Astrocyte (in vitro differentiated cells and primary cell): ENCODE results near the gene ZNF20. TPM values are rescaled to one million over a fixed set of nuclear protein-coding genes. Genes with fewer than 3 reads are reported as not detected.
A peak's percentile ranks its signal among the peaks of the same experiment; 100 is the strongest.

ENCODE experiments used
- DNase-seq: peaks from one replicate; pipeline ENCODE4 v3.0.0-alpha.2; 2010; ENCODE audit warnings: low read depth
- FAIRE-seq: peaks from 2 replicates; lab custom pipeline; 2011; peaks lifted over from hg19 to GRCh38; lab: Jason Lieb, UNC
- H2AFZ ChIP-seq: 2 replicates; pipeline ENCODE4 v1.6.0; 2012; ENCODE audit warnings: low read depth, low read length, inconsistent platforms
- H3K27ac ChIP-seq: 2 replicates; pipeline ENCODE4 v1.5.1; 2011; ENCODE audit warnings: low read depth, low read length, inconsistent platforms
- H3K27me3 ChIP-seq: 2 replicates; pipeline ENCODE4 v1.6.0; 2011; ENCODE audit warnings: low read length, inconsistent platforms; ENCODE audit not compliant: insufficient read depth
- H3K36me3 ChIP-seq: 2 replicates; pipeline ENCODE4 v1.5.1; 2011; ENCODE audit warnings: low read length, inconsistent platforms; ENCODE audit not compliant: insufficient read depth
- H3K4me1 ChIP-seq: 2 replicates; pipeline ENCODE4 v1.5.1; 2011; ENCODE audit warnings: low read length, inconsistent platforms; ENCODE audit not compliant: insufficient read depth
- H3K4me2 ChIP-seq: 2 replicates; pipeline ENCODE4 v1.6.0; 2012; ENCODE audit warnings: low read length, inconsistent platforms
- H3K4me3 ChIP-seq: 2 replicates; pipeline ENCODE4 v1.5.1; 2011; ENCODE audit warnings: low read depth, mild to moderate bottlenecking, low read length, inconsistent platforms; ENCODE audit not compliant: insufficient read depth
- H3K79me2 ChIP-seq: 2 replicates; pipeline ENCODE4 v1.6.0; 2012; ENCODE audit warnings: mild to moderate bottlenecking, low read length, inconsistent platforms; ENCODE audit not compliant: insufficient read depth
- H3K9ac ChIP-seq: 2 replicates; pipeline ENCODE4 v1.6.0; 2012; ENCODE audit warnings: mild to moderate bottlenecking, low read length, inconsistent platforms
- H3K9me3 ChIP-seq: 2 replicates; pipeline ENCODE4 v1.5.1; 2012; ENCODE audit warnings: low read depth, mild to moderate bottlenecking, low read length, inconsistent platforms; ENCODE audit not compliant: insufficient read depth
- H4K20me1 ChIP-seq: 2 replicates; pipeline ENCODE4 v1.6.0; 2012; ENCODE audit warnings: low read length, inconsistent platforms; ENCODE audit not compliant: insufficient read depth
- H3K27ac Mint-ChIP-seq: one replicate; pipeline ENCODE4 v1.8.0; 2021; ENCODE audit warnings: mild to moderate bottlenecking, mixed read lengths; ENCODE audit not compliant: unreplicated experiment
- H3K27me3 Mint-ChIP-seq: one replicate; pipeline ENCODE4 v1.8.0; 2021; ENCODE audit warnings: low read depth, mixed read lengths; ENCODE audit not compliant: unreplicated experiment
- H3K36me3 Mint-ChIP-seq: one replicate; pipeline ENCODE4 v1.8.0; 2021; ENCODE audit warnings: low read depth, mixed read lengths; ENCODE audit not compliant: unreplicated experiment
- H3K4me1 Mint-ChIP-seq: one replicate; pipeline ENCODE4 v1.8.0; 2021; ENCODE audit warnings: low read depth, mixed read lengths; ENCODE audit not compliant: unreplicated experiment
- H3K4me3 Mint-ChIP-seq: one replicate; pipeline ENCODE4 v1.8.0; 2021; ENCODE audit warnings: mild to moderate bottlenecking, moderate library complexity, mixed read lengths; ENCODE audit not compliant: unreplicated experiment
- H3K9me3 Mint-ChIP-seq: one replicate; pipeline ENCODE4 v1.8.0; 2021; ENCODE audit warnings: mild to moderate bottlenecking, mixed read lengths; ENCODE audit not compliant: unreplicated experiment
- EZH2 ChIP-seq: IDR thresholded peaks from 2 replicates; pipeline ENCODE4 v1.6.1; 2012; ENCODE audit warnings: mild to moderate bottlenecking, low read length, inconsistent platforms; ENCODE audit not compliant: insufficient read depth
- total RNA-seq: library from RNA; stranded (reverse); gene quantifications from 2 replicates; pipeline ENCODE4 v1.2.1, GENCODE V29; 2021
- TF ChIP-seq, protein P1 (sequence below): IDR thresholded peaks from 2 replicates; pipeline ENCODE4 v1.5.1; 2011; ENCODE audit warnings: low read depth, mild to moderate bottlenecking, inconsistent platforms, low read length, moderate library complexity; ENCODE audit not compliant: insufficient read depth

The ZNF20 gene
- total RNA-seq, 1 donor from 2014 or later: 8.2 TPM

DNA sequence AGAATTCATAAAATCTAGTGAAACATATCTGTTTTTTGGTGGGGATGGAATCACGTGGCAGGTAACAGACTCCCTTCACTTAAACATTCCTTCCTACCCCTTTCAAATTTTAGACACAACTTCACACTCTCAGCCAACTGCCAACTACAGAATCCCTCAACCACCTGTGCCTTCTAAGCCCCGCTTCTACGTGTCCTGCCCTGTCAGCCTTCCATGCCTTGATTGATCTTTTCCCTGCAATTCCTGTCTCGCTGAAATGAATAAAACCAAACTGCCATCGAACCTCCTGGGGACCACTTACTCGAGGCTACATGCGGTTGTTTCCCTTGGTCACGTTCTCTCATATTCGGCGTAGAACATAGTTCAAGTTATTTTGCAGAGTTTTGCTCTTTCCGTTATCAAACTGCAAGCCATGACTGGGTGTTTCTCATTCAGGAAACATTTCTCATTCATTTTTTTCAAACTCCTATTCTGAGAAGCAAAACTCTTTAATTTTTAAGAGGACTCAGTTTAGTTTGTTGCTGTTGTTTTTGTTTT lies 15.2 kb upstream of the ZNF20 start:
- DNase-seq (no peak), FAIRE-seq (no peak)
- Histone ChIP-seq H4K20me1 (peaks cover 11% of the 10 kb centered on the region), H3K9ac (peak overlapping the region; percentile 91), H3K9me3 (no peaks in the 10 kb centered on the region), H3K27me3 (no peaks in the 10 kb centered on the region), H3K27ac (no peak overlapping the region), H3K4me3 (peak overlapping the region; percentile 80), H3K4me1 (no peaks in the 10 kb centered on the region), H3K79me2 (peaks cover 48% of the 10 kb centered on the region), H2AFZ (no peak overlapping the region), H3K36me3 (peaks cover 8% of the 10 kb centered on the region), H3K4me2 (peak overlapping the region; percentile 88)
- peaks cover 3% of the 10 kb centered on the region for H3K9me3 Mint-ChIP-seq
- H3K27ac Mint-ChIP-seq: no peak overlapping the region
- H3K27me3 Mint-ChIP-seq: no peaks in the 10 kb centered on the region
- TF ChIP-seq, protein P1, sequence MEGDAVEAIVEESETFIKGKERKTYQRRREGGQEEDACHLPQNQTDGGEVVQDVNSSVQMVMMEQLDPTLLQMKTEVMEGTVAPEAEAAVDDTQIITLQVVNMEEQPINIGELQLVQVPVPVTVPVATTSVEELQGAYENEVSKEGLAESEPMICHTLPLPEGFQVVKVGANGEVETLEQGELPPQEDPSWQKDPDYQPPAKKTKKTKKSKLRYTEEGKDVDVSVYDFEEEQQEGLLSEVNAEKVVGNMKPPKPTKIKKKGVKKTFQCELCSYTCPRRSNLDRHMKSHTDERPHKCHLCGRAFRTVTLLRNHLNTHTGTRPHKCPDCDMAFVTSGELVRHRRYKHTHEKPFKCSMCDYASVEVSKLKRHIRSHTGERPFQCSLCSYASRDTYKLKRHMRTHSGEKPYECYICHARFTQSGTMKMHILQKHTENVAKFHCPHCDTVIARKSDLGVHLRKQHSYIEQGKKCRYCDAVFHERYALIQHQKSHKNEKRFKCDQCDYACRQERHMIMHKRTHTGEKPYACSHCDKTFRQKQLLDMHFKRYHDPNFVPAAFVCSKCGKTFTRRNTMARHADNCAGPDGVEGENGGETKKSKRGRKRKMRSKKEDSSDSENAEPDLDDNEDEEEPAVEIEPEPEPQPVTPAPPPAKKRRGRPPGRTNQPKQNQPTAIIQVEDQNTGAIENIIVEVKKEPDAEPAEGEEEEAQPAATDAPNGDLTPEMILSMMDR: no peak
- no peak for TF ChIP-seq EZH2
- H3K36me3 Mint-ChIP-seq: peaks cover 16% of the 10 kb centered on the region
- H3K4me1 Mint-ChIP-seq: peaks cover 3% of the 10 kb centered on the region
- peak overlapping the region; percentile 93 for H3K4me3 Mint-ChIP-seq

DNA sequence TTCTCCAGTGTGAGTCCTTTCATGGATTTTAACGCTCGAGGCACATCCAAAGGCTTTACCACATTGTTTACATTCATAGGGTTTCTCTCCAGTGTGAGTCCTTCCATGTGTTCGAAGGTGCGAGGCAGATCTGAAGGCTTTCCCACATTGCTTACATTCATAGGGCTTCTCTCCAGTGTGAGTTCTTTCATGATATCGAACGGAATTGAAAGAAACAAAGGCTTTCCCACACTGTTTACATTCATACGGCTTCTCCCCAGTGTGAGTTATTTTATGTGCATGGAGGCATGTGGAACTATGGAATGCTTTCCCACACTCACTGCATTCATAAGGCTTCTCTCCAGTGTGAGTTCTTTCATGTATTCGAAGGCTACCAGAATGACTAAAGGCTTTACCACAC lies 5.2 kb upstream of the ZNF20 start:
- Histone ChIP-seq H3K27ac (no peak overlapping the region), H3K9ac (no peak overlapping the region), H3K4me2 (no peak overlapping the region), H3K9me3 (peaks cover 35% of the 10 kb centered on the region), H2AFZ (no peak overlapping the region), H4K20me1 (no peaks in the 10 kb centered on the region), H3K36me3 (peaks cover 24% of the 10 kb centered on the region), H3K27me3 (no peaks in the 10 kb centered on the region), H3K79me2 (peaks cover 1% of the 10 kb centered on the region), H3K4me1 (peaks cover 4% of the 10 kb centered on the region), H3K4me3 (no peak overlapping the region)
- H3K27me3 Mint-ChIP-seq: no peaks in the 10 kb centered on the region
- FAIRE-seq (no peak), DNase-seq (no peak)
- no peak overlapping the region for H3K27ac Mint-ChIP-seq
- TF ChIP-seq, protein P1: no peak
- no peak for TF ChIP-seq EZH2
- peaks cover 43% of the 10 kb centered on the region for H3K36me3 Mint-ChIP-seq
- peaks cover 25% of the 10 kb centered on the region for H3K9me3 Mint-ChIP-seq
- no peak overlapping the region for H3K4me3 Mint-ChIP-seq
- H3K4me1 Mint-ChIP-seq: peaks cover 7% of the 10 kb centered on the region

DNA sequence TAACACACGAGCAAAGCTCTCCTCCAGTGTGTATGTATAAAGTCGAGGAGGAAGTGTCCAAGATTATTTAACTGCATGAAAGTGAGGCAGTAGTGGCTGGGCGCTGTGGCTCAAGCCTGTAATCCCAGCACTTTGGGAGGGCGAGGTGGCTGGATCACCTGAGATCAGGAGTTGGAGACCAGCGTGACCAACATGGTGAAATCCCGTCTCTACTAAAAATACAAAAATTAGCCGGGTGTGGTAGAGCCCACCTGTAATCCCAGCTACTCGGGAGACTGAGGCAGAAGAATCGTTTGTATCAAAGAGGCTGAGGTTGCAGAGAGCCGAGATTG lies 1.2 kb upstream of the ZNF20 start:
- DNase-seq (no peak), FAIRE-seq (no peak)
- peaks cover 26% of the 10 kb centered on the region for H3K9me3 ChIP-seq
- Mint-ChIP-seq H3K4me1 (peaks cover 13% of the 10 kb centered on the region), H3K9me3 (peaks cover 20% of the 10 kb centered on the region), H3K27ac (peak overlapping the region; percentile 71), H3K4me3 (peak overlapping the region; percentile 95), H3K36me3 (peaks cover 37% of the 10 kb centered on the region), H3K27me3 (no peaks in the 10 kb centered on the region)
- no peak overlapping the region for H3K27ac ChIP-seq
- H3K9ac ChIP-seq: no peak overlapping the region
- H3K79me2 ChIP-seq: peaks cover 28% of the 10 kb centered on the region
- H2AFZ ChIP-seq: no peak overlapping the region
- H3K4me2 ChIP-seq: no peak overlapping the region
- no peak overlapping the region for H3K4me3 ChIP-seq
- peaks cover 23% of the 10 kb centered on the region for H3K36me3 ChIP-seq
- TF ChIP-seq, protein P1: no peak
- TF ChIP-seq EZH2: no peak
- H3K4me1 ChIP-seq: peaks cover 4% of the 10 kb centered on the region
- no peaks in the 10 kb centered on the region for H3K27me3 ChIP-seq
- no peaks in the 10 kb centered on the region for H4K20me1 ChIP-seq
